Ureter (tissue), 1 donor: ENCODE data around the gene ZNF664. TPM values are rescaled to one million over a fixed set of nuclear protein-coding genes. Genes with fewer than 3 reads are reported as not detected.
A peak's percentile ranks its signal among the peaks of the same experiment; 100 is the strongest.

ENCODE experiments used
- DNase-seq: peaks from one replicate; pipeline ENCODE4 v3.0.0-alpha.2; 2020; ENCODE audit warnings: low spot score
- total RNA-seq: library from RNA; stranded (reverse); gene quantifications from one replicate; pipeline ENCODE4 v1.2.4, GENCODE V29; 2023
- donor health status: DM: yes; HTN: yes; CAD: no.

ZNF664 gene
- 90.5 TPM for total RNA-seq

- peak; percentile 91 for DNase-seq
These were observed at the start of gene ZNF664, which contains the start of gene CCDC92 for GRCh38 chr12:123972457-123973401. Gene ZNF664 (plus strand): TSS chr12:123973215. CDS start chr12:124012145, 38,930 bp downstream. Gene CCDC92 (minus strand): TSS chr12:123972831. CDS start chr12:123944305, 28,526 bp downstream.

- DNase-seq: no peak
These were observed 49.1 kb upstream of the ZNF664 start for GRCh38 chr12:123923927-123924326.

- no peak for DNase-seq
These were observed 48.5 kb upstream of the ZNF664 start for GRCh38 chr12:123924539-123924938.

- DNase-seq: no peak
These were observed 44.6 kb upstream of the ZNF664 start for GRCh38 chr12:123928274-123928865.

GRCh38 chr12:123928897-123929296 is 44.1 kb upstream of the ZNF664 start:
- DNase-seq: no peak

- no peak for DNase-seq
These were observed 43.0 kb upstream of the ZNF664 start for GRCh38 chr12:123929946-123930583.

GRCh38 chr12:123931686-123932321 is 41.2 kb upstream of the ZNF664 start:
- DNase-seq: no peak

GRCh38 chr12:123933214-123933613 is 39.8 kb upstream of the ZNF664 start:
- no peak for DNase-seq

GRCh38 chr12:123934016-123934620 is 38.9 kb upstream of the ZNF664 start:
- DNase-seq: no peak

- DNase-seq: no peak
These were observed 38.2 kb upstream of the ZNF664 start for GRCh38 chr12:123934829-123935228.

GRCh38 chr12:123935956-123936355 is 37.1 kb upstream of the ZNF664 start:
- no peak for DNase-seq

- no peak for DNase-seq
These were observed 36.5 kb upstream of the ZNF664 start for GRCh38 chr12:123936471-123936870.

- no peak for DNase-seq
These were observed 35.9 kb upstream of the ZNF664 start for GRCh38 chr12:123936956-123937706.

GRCh38 chr12:123937707-123938591 is 35.1 kb upstream of the ZNF664 start:
- no peak for DNase-seq

GRCh38 chr12:123938679-123939480 is 34.1 kb upstream of the ZNF664 start:
- no peak for DNase-seq

- no peak for DNase-seq
These were observed 33.0 kb upstream of the ZNF664 start for GRCh38 chr12:123939716-123940626.

GRCh38 chr12:123940627-123940966 is 32.4 kb upstream of the ZNF664 start:
- no peak for DNase-seq

GRCh38 chr12:123941000-123941399 is 32.0 kb upstream of the ZNF664 start:
- no peak for DNase-seq
